ENCODE results near the gene TMEM14B.

DNA sequence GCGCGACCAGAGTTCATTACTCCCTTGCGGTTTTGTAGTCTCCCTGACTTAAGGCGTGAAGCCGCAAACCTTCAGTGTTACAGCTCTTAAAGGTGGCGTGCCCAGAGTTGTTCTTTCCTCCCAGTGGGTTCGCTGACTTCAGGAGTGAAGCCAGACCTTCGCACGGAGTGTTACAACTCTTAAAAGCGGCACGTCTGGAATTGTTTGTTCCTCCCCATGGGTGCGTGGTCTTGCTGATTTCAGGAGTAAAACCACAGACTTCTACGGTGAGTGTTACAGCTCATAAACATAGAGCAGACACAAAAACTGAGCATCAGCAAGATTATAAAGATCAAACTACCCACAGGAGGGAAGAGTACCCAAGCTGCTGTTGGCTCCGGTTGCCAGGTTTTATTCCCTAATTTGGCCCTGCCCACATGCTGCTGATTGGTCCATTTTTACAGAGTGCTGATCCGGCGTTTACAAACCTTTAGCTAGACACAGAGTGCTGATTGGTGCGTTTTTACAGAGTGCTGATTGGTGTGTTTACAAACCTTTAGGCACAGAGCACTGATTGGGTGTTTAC lies 14.4 kb upstream of the TMEM14B start:
- TF ChIP-seq, protein P1, sequence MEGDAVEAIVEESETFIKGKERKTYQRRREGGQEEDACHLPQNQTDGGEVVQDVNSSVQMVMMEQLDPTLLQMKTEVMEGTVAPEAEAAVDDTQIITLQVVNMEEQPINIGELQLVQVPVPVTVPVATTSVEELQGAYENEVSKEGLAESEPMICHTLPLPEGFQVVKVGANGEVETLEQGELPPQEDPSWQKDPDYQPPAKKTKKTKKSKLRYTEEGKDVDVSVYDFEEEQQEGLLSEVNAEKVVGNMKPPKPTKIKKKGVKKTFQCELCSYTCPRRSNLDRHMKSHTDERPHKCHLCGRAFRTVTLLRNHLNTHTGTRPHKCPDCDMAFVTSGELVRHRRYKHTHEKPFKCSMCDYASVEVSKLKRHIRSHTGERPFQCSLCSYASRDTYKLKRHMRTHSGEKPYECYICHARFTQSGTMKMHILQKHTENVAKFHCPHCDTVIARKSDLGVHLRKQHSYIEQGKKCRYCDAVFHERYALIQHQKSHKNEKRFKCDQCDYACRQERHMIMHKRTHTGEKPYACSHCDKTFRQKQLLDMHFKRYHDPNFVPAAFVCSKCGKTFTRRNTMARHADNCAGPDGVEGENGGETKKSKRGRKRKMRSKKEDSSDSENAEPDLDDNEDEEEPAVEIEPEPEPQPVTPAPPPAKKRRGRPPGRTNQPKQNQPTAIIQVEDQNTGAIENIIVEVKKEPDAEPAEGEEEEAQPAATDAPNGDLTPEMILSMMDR (conservative IDR thresholded peaks at IDR 0.05 in 1 of 2, IDR thresholded peaks at IDR 0.05 in 1 of 2; ENCODE audit: extremely low read depth in 1 of 2, insufficient read depth in 1 of 2, low read depth in 1 of 2, low read length in 2 of 2), result no peak
- TF ChIP-seq EZH2 (IDR thresholded peaks at IDR 0.05; ENCODE audit: borderline replicate concordance, low read length), result no peak

Measured in mammary epithelial cell (primary cell).